Erythroblast (primary cell): ENCODE data around the gene SETBP1.

Experiments
- GATA1 ChIP-seq: IDR thresholded peaks from 2 replicates; pipeline ENCODE4 v1.6.1; 2011; ENCODE audit warnings: low read depth, mild to moderate bottlenecking, control low read depth, low read length, moderate library complexity
- POLR2A ChIP-seq: IDR thresholded peaks from 2 replicates; pipeline ENCODE4 v1.6.1; 2011; ENCODE audit warnings: mild to moderate bottlenecking, low read length

DNA sequence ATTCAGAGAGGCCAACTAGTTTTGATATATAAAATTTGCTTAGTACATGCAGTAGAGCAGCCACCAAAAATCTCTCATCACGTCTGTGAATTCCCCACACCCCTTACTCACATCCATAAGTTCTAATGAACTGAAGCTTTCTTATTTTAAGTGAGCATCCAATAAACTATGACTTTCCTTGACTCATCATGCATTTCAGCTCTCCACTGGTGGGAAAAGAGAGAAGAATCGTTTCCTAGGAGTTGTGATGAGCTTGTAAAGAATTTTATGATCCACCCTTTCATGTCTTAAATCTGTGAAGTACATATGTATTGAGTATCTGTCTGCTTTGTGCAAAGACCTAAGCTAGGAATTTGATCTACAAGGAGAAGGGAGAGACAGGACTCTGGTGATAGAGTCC lies 428.6 kb downstream of the SETBP1 start:
- no peak for TF ChIP-seq POLR2A
- no peak for TF ChIP-seq GATA1
